ENCODE data around the gene THAP9.

- TF ChIP-seq ZNF384 (IDR thresholded peaks at IDR 0.05), result peak; percentile 59; the same call in 1 of the 2 replicates
- TF ChIP-seq HDGF (IDR thresholded peaks at IDR 0.05; ENCODE audit: borderline replicate concordance), result no peak
- no peak for TF ChIP-seq NFRKB (IDR thresholded peaks at IDR 0.05)
- TF ChIP-seq SP1 (IDR thresholded peaks at IDR 0.05), result no peak
- no peak for TF ChIP-seq ARNT (IDR thresholded peaks at IDR 0.05)
- TF ChIP-seq ELF4 (IDR thresholded peaks at IDR 0.05), result no peak
- TF ChIP-seq BHLHE40 (IDR thresholded peaks at IDR 0.05; ENCODE audit: borderline replicate concordance), result no peak
- TF ChIP-seq TARDBP (IDR thresholded peaks at IDR 0.05), result no peak
- TF ChIP-seq FOXA1 (IDR thresholded peaks at IDR 0.05), result no peak
- TF ChIP-seq FOXM1 (IDR thresholded peaks at IDR 0.05; ENCODE audit: borderline replicate concordance), result no peak
- TF ChIP-seq L3MBTL2 (conservative IDR thresholded peaks at IDR 0.05), result no peak; the same call in 1 of the 2 replicates
- TF ChIP-seq, protein P1, sequence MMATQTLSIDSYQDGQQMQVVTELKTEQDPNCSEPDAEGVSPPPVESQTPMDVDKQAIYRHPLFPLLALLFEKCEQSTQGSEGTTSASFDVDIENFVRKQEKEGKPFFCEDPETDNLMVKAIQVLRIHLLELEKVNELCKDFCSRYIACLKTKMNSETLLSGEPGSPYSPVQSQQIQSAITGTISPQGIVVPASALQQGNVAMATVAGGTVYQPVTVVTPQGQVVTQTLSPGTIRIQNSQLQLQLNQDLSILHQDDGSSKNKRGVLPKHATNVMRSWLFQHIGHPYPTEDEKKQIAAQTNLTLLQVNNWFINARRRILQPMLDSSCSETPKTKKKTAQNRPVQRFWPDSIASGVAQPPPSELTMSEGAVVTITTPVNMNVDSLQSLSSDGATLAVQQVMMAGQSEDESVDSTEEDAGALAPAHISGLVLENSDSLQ (IDR thresholded peaks at IDR 0.05), result no peak
- TF ChIP-seq FOXK2 (IDR thresholded peaks at IDR 0.05), result no peak
Measured at GRCh38 chr4:82889287-82889686, 11.2 kb upstream of the THAP9 start.
